WTC11 (cell line): ENCODE data around the gene SOX5. TPM values are rescaled to one million over a fixed set of nuclear protein-coding genes. Genes with fewer than 3 reads are reported as not detected.

Experiments used
- ATAC-seq: fragments of 200-7000 bp; cut with Tn5 transposase; 2 replicates; pipeline ENCODE4 v1.10.0; 2021; ENCODE audit warnings: mild to moderate bottlenecking, moderate library complexity
- CTCF ChIA-PET: fragments of 300-600 bp; sonication (Branson Sonifier 250); formaldehyde crosslinking; loops from one replicate; lab custom pipeline; 2021; ENCODE audit warnings: antibody characterized with exemption; lab: Charles Lee
- POLR2A ChIA-PET: fragments of 350-600 bp; sonication (Branson Sonifier 250); formaldehyde crosslinking; loops from one replicate; lab custom pipeline; 2021; ENCODE audit warnings: antibody characterized with exemption; lab: Charles Lee
- DNase-seq: peaks from one replicate; pipeline ENCODE4 v3.0.0; 2021; ENCODE audit warnings: low spot score
- H3K27ac Mint-ChIP-seq: 2 replicates; pipeline ENCODE4 v1.8.0; 2021; ENCODE audit warnings: mixed read lengths
- H3K27me3 Mint-ChIP-seq: 2 replicates; pipeline ENCODE4 v1.8.0; 2021; ENCODE audit warnings: low read depth, mild to moderate bottlenecking, moderate library complexity, mixed read lengths
- H3K36me3 Mint-ChIP-seq: 2 replicates; pipeline ENCODE4 v1.8.0; 2021; ENCODE audit warnings: mixed read lengths
- H3K4me1 Mint-ChIP-seq: 2 replicates; pipeline ENCODE4 v1.8.0; 2022; ENCODE audit warnings: mixed read lengths
- H3K4me3 Mint-ChIP-seq: 2 replicates; pipeline ENCODE4 v1.8.0; 2021; ENCODE audit warnings: mild to moderate bottlenecking, moderate library complexity, mixed read lengths
- H3K9me3 Mint-ChIP-seq: 2 replicates; pipeline ENCODE4 v1.8.0; 2021; ENCODE audit warnings: mixed read lengths
- ELF4 ChIP-seq: sonication (generic); formaldehyde crosslinking; IDR thresholded peaks from 2 replicates; pipeline ENCODE4 v1.8.1; 2022; ENCODE audit warnings: low read depth, mild to moderate bottlenecking, moderate library complexity, missing genetic modification reagents
- EMX1 ChIP-seq: fragments of 250-450 bp; sonication (Bioruptor Pico); IDR thresholded peaks from 2 replicates; pipeline ENCODE4 v1.8.0; 2021; ENCODE audit warnings: mild to moderate bottlenecking
- ESRRA ChIP-seq: sonication (generic); formaldehyde crosslinking; IDR thresholded peaks from 2 replicates; pipeline ENCODE4 v1.8.1; 2022; ENCODE audit warnings: mild to moderate bottlenecking, missing genetic modification reagents, borderline replicate concordance
- FOXP1 ChIP-seq: sonication (generic); formaldehyde crosslinking; IDR thresholded peaks from 2 replicates; pipeline ENCODE4 v1.8.0; 2022; ENCODE audit warnings: missing genetic modification reagents, mild to moderate bottlenecking, moderate library complexity, borderline replicate concordance
- JUN ChIP-seq: sonication (generic); formaldehyde crosslinking; IDR thresholded peaks from 2 replicates; pipeline ENCODE4 v1.8.0; 2023; ENCODE audit warnings: mild to moderate bottlenecking, missing genetic modification reagents
- MAX ChIP-seq: sonication (generic); formaldehyde crosslinking; IDR thresholded peaks from 2 replicates; pipeline ENCODE4 v1.8.0; 2022; ENCODE audit warnings: mild to moderate bottlenecking, missing genetic modification reagents
- PREB ChIP-seq: sonication (generic); formaldehyde crosslinking; IDR thresholded peaks from 2 replicates; pipeline ENCODE4 v1.8.1; 2022; ENCODE audit warnings: mild to moderate bottlenecking, missing genetic modification reagents, moderate library complexity, borderline replicate concordance
- STAT6 ChIP-seq: sonication (generic); formaldehyde crosslinking; conservative IDR thresholded peaks from 2 replicates; pipeline ENCODE4 v1.8.1; 2023; ENCODE audit warnings: mild to moderate bottlenecking, low read depth, missing genetic modification reagents, moderate library complexity
- TP53 ChIP-seq: sonication (generic); formaldehyde crosslinking; IDR thresholded peaks from 2 replicates; pipeline ENCODE4 v1.8.1; 2023; ENCODE audit warnings: mild to moderate bottlenecking, missing genetic modification reagents
- ZNF281 ChIP-seq: sonication (generic); formaldehyde crosslinking; IDR thresholded peaks from 2 replicates; pipeline ENCODE4 v1.8.0; 2023; ENCODE audit warnings: mild to moderate bottlenecking, missing genetic modification reagents
- ZNF532 ChIP-seq: fragments of 250-450 bp; sonication (Bioruptor Pico); IDR thresholded peaks from 2 replicates; pipeline ENCODE4 v1.9.0; 2021; ENCODE audit warnings: mild to moderate bottlenecking, borderline replicate concordance
- ZSCAN18 ChIP-seq: fragments of 250-450 bp; sonication (Bioruptor Pico); IDR thresholded peaks from 2 replicates; pipeline ENCODE4 v2.1.2; 2022; ENCODE audit warnings: mild to moderate bottlenecking, moderate library complexity
- total RNA-seq: library from RNA; stranded (reverse); gene quantifications from 3 replicates; pipeline ENCODE4 v1.2.3, GENCODE V29; 2021

SOX5 gene
- total RNA-seq, 1 experiment from 2014 or later = 2.3 TPM

- CTCF ChIA-PET = no interaction called here
- H3K27me3 Mint-ChIP-seq = no peaks in the 10 kb centered on the region
- H3K27ac Mint-ChIP-seq = no peak overlapping the region
- TF ChIP-seq TP53 (CRISPR knock-in tag) (no peak), JUN (CRISPR knock-in tag) (no peak), ELF4 (CRISPR knock-in tag) (no peak), PREB (no peak), STAT6 (CRISPR knock-in tag) (no peak), FOXP1 (no peak), ZNF532 (CRISPR knock-in tag) (no peak)
- no peak overlapping the region for H3K4me3 Mint-ChIP-seq
- DNase-seq (no peak), ATAC-seq (no peak)
- peaks cover 12% of the 10 kb centered on the region for H3K9me3 Mint-ChIP-seq
- peaks cover 9% of the 10 kb centered on the region for H3K36me3 Mint-ChIP-seq
- H3K4me1 Mint-ChIP-seq = peaks cover 13% of the 10 kb centered on the region
- POLR2A ChIA-PET = no interaction called here
Observed at GRCh38 chr12:23898121-23898520, 51.3 kb downstream of the SOX5 start.

- Mint-ChIP-seq H3K4me3 (no peak overlapping the region), H3K36me3 (peaks cover 3% of the 10 kb centered on the region), H3K9me3 (peaks cover 3% of the 10 kb centered on the region), H3K27ac (peak overlapping the region; percentile 94), H3K4me1 (peaks cover 13% of the 10 kb centered on the region), H3K27me3 (no peaks in the 10 kb centered on the region)
- TF ChIP-seq ZNF281 (no peak), MAX (no peak), EMX1 (no peak), ZSCAN18 (CRISPR knock-in tag) (no peak), FOXP1 (no peak), STAT6 (CRISPR knock-in tag) (no peak), ESRRA (CRISPR knock-in tag) (no peak)
- peak; percentile 85 for ATAC-seq
- ChIA-PET POLR2A (no interaction called here), CTCF (no interaction called here)
- peak; percentile 26 for DNase-seq
Observed at GRCh38 chr12:23895792-23896218, 53.7 kb downstream of the SOX5 start.
